Gastrocnemius medialis (tissue), 4 donors: ENCODE data around the gene ATXN1.

Experiments
- POLR2A ChIP-seq, 2 donors: fragments of 450-650 bp; IDR thresholded peaks; one replicate each; pipeline ENCODE4 v1.6.1; 2017; ENCODE audit warnings: antibody characterized with exemption in 2 of 2, mild to moderate bottlenecking in 2 of 2, moderate library complexity in 2 of 2
- TF ChIP-seq, protein P1 (sequence below), 5 experiments: fragments of 450-650 bp in 3 of 5; fragments of 200-600 bp in 2 of 5; sonication (generic) in 2 of 5; IDR thresholded peaks in 4 of 5; conservative IDR thresholded peaks in 1 of 5; 1 replicate in 4 of 5; 2 replicates in 1 of 5; pipeline ENCODE4 v1.5.1; 2016 to 2019; ENCODE audit warnings: antibody characterized with exemption in 5 of 5, mild to moderate bottlenecking in 3 of 5, moderate library complexity in 3 of 5

DNA sequence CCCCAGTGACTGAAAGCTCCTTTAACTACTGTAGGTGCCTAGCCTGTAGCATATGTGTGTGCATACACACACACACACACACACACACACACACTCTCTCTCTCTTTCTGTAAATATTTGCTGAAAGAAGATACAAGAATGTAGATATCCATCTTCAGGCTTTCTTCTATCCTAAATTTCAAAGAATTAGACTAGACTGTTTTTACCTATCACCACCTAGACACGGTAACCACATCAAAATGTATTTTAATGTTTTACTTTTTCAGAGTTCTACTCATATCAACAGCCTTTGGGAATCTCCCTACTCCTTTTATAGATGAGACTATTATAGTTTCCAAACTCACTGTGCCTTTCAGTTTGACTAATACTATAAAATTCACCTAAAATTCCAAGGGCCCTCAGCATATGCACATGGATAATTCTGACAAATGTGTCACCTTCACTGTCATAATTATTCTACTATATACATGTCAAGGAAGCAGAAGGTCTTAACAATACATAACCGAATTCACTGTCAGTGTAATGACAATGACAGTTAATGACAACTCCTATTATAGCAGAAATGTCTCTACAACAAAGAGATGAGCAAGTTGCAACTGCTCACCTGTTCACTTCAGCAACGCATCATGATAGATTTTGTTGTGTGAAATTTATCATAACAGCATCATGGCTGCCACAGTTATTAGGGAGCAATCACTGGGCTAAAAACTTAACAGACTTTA lies 286.3 kb downstream of the ATXN1 start:
- no peak for TF ChIP-seq POLR2A (IDR thresholded peaks at IDR 0.05)
- TF ChIP-seq, protein P1, sequence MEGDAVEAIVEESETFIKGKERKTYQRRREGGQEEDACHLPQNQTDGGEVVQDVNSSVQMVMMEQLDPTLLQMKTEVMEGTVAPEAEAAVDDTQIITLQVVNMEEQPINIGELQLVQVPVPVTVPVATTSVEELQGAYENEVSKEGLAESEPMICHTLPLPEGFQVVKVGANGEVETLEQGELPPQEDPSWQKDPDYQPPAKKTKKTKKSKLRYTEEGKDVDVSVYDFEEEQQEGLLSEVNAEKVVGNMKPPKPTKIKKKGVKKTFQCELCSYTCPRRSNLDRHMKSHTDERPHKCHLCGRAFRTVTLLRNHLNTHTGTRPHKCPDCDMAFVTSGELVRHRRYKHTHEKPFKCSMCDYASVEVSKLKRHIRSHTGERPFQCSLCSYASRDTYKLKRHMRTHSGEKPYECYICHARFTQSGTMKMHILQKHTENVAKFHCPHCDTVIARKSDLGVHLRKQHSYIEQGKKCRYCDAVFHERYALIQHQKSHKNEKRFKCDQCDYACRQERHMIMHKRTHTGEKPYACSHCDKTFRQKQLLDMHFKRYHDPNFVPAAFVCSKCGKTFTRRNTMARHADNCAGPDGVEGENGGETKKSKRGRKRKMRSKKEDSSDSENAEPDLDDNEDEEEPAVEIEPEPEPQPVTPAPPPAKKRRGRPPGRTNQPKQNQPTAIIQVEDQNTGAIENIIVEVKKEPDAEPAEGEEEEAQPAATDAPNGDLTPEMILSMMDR (IDR thresholded peaks at IDR 0.05 in 4 of 5, conservative IDR thresholded peaks at IDR 0.05 in 1 of 5) = no peak
